ENCODE measurements around the gene CLIP2.

GRCh38 chr7:74354009-74354408 lies 64.8 kb downstream of the CLIP2 start:
- TF ChIP-seq CTCF (IDR thresholded peaks at IDR 0.05) (no peak), POLR2AphosphoS5 (IDR thresholded peaks at IDR 0.05) (no peak), POLR2A (IDR thresholded peaks at IDR 0.05) (no peak)

Measured in prostate gland (tissue), 2 donors.